Measurements from ENCODE around the gene PTPRR.

Gene PTPRR

DNA sequence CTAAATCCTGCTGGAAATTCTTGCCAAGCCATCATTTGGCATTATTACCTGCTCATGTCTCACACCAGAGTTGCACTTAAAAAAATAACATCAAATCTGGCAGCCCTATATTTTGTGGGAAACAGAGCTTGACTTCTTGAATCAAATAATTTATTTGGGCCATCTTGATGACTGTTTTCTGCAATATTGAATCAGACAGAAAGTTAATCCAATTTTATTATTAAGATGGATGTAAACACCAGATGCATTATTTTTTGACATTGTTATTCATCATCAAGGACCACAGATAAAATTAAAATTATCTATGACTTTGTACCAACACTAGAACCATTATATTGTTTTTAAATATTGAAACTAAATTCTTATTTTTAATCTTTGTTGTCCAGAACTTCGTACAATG is 132.9 kb downstream of the PTPRR start:
- no peak for DNase-seq

DNA sequence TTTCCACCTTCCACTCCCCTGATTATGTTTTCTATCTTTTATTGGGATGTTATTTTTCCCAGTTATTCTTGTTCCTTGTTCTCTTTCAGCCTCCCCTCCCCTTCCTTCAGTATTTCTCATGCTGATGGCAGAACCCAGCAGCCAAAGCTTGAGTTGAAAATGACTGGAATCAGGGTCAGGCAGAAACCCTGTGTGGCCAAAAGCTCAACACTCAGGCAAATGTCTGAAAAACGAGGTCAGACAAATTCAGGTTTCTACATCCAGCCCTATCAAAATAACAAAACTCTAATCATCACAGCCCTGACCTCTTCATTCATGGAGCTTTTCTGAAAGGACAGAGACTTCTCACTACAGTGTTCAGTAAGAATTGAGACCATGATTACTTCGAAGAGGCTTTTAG is 134.6 kb downstream of the PTPRR start:
- DNase-seq = no peak

DNA sequence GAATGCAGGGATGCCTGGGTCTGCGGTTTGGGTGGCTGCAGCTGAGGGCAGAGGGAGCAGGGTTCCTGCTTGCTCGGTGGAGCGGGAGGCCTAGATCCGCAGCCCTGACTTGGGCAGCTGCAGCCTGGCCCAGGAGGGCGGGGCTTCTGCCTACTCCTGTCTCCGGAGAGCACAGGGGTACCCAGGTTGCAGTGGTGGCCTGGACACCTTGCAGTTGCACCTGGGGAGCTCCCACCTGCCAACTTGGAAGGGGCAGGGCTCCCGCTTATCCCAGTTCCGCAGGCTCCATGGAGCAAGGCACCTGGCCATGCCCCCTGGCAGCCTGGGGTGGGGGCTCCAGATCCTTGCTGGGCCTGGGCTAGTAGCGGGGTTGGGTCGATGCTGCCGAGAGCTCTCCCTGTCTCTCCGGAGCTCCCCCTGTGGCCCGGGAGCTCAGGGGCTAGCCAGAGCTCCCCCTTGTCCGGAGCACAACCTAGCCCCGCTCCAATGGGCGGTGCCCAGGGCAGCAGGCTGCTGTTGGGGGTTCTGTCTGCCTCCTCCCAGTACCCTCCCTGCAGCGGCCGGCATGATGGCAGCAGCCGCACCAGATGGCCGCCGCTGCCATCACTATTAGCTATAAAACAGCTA is 136.4 kb downstream of the PTPRR start:
- no peak for DNase-seq

DNA sequence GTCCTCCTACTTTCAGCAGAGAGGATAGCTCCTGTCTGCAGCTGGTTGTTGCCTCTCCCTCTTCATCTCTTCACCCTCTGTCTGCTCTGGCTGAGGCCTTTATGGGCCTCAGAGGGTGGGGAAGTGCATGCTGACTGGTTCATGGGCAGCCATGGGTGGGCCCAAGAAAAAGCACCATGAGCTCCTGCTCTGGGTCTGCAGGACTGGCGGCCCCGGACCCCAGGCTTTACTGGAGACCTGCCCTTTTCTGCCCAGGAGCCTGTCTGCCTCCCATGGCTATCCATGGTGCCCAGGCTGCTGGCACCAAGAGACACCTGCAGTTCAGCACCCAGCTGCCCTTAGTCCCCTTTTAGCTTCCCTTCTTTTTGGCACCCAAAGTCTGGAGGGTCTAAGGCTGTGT is 137.1 kb downstream of the PTPRR start:
- DNase-seq = no peak

DNA sequence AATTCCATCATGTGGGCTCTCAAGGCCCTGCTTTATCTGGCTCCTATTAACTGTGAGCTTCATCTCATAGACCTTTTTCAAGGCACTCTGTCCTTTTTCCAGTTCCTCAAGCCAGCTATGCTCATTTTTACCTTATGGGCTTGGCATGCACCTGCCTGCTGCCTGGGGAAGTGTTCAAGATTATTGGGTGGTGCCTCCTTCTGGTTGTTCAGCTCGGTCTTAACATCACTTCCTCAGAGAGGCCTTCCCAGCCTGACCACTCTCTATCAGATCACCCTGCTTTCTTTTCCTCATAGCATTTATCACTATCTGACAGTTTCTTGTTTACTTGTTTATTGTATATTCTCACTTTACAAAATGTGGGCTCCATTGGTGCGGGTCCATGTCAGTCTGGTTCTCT is 141.3 kb downstream of the PTPRR start:
- no peak for DNase-seq

DNA sequence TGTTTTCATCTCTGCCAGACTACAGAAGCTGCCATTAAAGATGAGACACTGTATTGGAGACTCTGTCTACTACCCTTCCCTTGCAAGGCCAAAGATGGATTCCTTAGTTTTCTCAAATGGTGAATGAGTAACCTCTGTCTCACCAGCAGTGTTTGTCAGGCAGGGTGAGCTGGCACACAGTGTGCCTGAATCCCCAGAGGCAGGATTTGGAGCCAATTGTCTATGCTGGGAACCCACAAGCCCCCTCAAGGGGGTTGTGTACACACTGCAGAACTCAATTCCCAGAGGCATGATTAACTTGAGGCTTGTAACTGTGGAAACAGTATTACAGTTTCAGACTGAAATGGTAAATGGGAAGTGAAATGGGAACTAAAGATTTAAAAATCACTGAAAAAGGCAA is 146.5 kb downstream of the PTPRR start:
- no peak for DNase-seq

DNA sequence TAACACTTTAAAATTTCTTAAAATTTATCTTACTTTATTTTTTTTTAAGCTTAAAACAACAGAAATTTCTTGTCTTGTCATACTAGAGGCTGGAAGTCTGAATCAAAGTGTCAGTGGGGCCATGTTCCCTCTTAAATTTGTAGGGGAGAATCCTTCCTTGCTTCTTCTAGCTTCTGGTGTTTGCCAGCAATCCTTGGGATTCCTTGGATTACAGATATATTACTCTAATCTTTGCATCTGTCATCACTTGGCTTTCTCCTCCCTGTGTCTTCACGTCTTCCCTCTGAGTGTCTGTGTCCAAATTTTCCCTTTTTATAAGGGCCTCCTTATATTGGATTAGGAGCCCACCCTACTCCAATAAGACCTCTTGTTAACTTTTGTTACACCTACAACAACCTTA is 147.7 kb downstream of the PTPRR start:
- no peak for DNase-seq

DNA sequence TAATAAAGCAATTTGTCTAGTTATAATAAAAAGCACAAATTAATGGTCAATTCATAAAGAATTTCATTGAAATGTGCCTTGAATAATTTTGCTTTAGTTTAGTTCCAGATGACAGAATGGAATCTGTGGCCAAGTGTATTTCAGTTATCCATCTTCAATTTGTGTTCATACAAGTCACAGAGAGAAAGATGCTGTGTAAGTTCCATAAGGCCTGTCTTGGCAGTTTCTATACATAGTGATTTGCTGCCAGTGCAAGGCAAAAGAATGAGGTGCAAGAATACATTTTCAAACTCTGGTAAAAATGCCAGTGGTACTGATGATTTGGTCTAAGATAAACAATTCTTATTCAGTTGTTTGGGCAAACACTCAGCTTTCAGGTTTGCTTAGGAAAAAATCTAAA is 149.0 kb downstream of the PTPRR start:
- no peak for DNase-seq

DNA sequence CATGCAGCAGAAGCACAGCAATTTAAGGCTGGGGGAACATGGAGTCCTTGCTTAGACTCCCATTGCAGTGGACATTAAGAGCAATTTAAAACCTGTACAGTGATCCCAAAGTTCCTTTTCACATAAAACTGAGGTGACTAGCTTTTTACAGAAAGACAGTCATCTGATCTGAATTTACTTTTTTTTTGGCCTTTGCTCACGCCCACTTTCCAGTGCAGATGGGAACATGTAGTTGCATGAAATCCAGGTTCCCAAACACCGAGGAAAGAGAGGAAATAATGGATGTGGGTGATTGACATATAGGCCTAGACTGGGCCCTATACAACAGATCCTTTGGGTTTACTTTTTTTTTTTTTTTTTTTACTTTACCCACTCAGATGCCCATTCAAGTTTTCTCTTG is 156.9 kb downstream of the PTPRR start:
- no peak for DNase-seq

DNA sequence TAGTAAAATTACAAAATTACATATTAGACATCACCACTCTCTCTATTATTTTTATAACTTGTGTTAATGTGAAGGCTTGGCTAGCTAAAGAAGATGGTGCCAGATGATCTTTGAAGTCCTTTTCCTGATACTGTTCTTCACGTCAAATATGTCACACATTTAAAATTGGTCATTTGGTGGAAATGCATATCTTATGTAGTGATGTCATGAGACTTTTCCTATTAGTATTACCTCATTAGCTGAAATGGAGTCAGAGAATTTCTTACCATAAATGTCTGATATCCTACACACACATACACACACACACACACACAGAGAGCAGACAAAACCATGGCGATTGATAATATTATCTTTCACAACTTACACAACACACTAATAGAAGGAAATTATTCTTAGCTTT is 158.5 kb downstream of the PTPRR start:
- DNase-seq = no peak

DNA sequence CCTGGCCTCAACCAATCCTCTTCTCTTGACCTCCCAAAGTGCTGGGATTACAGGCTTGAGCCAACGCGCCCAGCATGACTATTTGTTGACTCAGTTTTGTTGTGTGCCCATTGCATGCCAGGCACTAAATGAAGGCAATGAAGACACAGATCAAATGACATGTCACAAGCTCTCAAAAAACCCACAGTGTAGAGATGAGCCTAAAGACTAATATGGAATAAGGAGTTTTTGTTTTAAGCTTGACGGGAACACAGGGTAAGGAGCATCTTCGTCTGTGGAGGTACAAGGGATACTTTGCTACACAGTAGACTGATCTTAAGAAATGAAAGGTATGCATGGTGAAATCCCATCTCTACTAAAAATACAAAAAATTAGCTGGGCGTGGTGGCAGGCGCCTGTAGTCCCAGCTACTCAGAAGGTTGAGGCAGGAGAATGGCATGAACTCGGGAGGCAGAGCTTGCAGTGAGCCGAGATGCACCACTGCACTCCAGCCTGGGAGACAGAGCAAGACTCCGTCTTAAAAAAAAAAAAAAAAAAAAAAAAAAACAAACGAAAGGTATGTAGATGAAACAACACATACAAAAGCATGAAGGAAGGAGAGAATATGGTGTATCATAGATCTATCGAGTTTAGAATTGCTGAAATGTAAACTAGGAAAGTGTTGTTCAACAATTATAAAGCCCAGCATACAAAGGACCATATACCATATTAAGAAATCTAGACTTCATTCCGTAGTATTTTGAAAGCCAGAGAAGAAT is 161.2 kb downstream of the PTPRR start:
- no peak for DNase-seq

DNA sequence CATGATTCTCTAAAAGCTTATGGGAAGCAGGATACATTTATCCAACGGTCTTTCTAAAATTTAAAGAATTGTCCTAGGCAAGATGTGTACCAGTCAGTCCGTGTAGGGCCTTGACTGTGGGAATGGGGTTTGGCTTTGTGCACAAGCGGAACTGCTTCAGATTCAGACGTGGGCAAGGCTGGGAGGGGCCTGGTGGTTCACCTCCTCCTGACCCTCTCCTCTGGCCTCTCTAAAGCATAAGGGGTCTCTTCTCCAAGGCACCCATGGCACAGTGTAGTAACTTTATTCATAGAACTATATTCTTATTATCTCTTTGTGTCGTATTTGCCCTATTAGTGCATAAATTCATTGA is 162.1 kb downstream of the PTPRR start:
- no peak for DNase-seq

DNA sequence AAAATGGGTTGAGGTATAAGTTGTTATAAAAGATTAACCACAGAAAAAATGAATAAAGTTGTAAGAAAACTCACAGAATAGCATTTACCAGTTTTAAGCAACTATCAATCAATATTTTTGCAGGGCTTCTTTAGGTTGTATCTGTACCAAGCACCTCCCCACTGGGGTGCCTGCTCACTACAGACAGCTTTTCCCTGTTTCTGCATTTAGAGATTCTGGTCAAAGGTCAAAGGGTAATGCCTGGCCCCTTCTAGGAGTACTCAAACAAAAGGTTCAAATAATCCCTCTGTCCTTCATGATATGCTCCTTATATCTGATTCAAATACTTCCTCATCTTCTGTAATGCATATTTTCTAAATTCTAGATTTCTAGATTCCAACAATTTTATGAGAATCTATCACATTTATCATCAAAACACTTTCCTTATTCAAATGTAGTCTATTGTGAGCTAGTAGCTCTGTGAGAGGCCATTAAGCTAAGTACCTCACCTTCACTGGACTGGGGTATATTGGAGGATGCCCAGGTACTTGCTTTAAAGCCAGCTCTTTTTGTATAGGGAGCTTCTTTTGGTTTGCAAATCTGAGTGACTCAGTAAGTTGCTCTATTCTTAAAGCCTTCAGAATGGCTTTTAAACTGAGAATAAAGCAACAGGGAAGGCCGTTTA is 162.6 kb downstream of the PTPRR start:
- no peak for DNase-seq

DNA sequence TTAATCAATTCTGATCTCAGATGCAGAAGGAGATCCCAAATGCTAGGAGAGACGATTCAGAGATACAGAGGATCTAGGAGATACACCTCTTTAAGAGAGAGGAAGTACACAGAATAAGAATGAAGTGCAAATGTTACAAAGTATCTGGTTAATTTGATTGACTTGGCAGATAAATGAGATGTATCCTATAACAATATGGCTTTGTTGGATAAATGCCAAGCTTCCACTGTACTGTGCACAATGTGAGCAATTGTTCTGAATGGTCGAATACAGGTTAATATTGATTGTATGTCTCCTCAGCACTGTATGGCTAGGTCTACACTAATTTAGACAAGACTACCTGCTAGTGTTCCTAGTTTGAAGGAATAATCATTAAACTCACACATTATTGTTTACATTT is 163.7 kb downstream of the PTPRR start:
- no peak for DNase-seq

DNA sequence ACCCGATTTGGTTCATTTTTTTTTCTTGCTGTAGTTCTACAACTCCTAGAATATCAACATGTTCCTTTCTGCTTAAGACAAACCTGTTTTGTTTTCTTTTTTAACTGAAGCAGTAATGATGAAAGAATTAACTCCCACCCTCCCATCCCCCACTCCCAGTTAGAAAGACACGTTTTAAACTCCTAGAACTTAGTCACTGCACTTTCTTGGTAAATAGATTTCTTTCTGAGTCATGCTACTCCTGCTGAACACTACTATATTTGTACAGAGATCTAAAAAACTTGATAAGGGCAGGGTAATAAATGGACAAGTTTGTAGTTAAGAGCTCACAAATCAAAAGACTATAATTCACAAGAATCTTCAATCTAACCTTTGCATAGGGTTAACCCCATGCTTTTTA is 164.4 kb downstream of the PTPRR start:
- no peak for DNase-seq

DNA sequence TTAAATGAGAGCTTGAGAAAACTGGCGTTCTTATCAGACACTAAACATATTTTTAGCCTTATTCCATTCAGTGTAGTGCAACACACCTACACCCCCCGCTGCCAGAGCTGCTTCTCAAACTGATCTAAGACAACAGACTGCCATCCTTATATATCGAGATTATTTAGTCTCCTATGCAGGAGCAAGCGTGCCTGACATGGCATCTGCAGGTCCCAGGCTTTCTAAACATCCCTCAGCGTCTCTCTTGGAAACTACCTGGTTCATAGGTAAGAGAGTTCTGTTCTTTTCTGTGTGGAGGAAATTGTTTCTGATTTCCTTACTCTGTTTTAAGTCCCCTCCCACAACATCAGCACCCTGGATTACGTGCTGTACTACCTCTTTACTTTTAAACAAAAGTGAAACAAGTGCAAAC is 166.2 kb downstream of the PTPRR start:
- no peak for DNase-seq

DNA sequence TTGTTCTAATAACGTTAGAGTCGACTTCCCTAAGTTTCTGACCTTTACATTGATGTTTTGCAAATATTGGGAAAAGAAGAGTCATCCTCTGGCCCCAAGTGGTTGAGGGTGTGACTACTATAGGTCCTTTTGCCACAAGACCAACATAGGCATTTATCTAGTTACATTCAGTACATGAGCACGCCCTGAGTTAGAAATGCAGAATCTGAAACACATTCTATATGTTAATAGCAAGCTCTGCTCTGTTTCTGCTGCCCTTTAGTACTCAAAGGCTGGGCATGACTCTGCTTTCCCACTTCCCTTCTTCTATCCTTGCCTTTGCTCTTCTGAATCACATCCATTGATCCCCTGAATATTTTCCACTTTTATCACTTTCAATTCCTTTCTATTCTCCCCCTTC is 168.2 kb downstream of the PTPRR start:
- DNase-seq = no peak

DNA sequence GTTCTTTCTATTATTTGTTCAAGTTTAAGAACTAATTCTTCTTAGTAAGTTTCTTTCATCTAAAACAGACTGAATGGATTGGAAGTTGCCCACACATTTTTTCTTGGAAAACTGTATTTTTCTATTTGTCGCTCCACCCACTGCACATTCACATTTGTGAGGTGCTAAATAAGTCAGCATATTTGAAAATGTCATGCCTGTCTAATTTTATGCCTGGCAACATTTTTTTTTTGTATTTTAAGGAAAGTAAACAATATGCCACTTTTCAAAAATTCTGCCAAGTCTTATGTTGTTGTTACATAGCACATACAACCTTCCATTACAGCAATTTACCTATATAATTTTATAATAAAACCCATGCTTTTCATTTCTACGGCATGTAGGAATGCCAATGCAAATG is 170.6 kb downstream of the PTPRR start:
- no peak for DNase-seq

DNA sequence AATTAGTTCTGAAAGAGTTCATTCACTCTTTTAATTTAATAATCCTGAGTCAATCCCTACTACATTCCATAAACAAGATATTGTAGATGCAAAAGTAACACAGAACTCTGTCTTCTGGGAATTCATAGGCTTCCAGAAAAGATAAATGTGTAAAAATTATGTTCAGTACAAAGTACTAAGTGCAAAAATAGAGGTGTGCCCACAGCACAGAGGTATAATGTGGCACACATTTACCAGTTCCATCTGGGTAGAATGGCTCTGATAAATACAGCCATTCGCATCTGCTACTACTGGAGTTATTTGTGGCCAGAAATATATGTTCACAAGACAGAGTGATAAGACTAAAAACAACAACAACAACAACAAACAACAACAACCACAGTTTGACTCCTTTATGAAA is 171.7 kb downstream of the PTPRR start:
- DNase-seq = no peak

DNA sequence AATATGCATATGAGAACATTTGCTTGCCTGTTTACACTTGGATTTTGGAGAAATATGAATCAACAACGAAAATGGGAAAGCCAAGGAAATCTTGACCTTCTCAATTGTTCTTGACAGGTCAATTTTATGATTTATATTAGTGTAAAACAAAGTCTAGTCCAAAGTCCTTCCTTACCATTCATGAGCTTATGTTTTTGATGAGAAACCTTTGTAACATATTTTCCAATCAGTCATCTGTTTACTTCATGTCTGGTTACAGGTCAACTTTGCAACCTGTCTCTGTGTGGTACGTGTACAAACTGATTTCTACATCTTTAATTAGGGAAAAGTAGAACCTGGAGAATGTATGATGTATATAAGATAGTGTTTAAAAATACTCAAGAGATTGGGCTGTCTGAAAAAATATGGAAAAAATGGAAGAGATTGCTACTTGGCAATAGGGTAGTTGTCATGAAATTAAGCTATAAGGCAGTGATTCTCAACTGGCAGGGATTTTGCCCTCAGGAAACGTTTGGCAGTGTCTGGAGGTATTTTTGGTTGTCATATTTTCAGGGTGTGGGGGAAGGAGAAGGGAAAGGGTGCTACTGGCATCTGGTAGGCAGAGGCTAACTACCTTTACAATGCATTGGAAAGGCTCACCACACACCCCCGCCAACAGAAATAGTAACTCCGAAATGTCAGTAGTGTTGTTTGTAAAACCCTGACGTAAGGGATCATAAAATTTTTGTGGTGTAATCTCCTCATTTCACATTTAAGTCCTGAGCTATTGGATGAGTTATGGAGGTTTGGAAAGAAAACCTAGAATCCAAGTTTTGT is 172.9 kb downstream of the PTPRR start:
- DNase-seq = no peak

DNA sequence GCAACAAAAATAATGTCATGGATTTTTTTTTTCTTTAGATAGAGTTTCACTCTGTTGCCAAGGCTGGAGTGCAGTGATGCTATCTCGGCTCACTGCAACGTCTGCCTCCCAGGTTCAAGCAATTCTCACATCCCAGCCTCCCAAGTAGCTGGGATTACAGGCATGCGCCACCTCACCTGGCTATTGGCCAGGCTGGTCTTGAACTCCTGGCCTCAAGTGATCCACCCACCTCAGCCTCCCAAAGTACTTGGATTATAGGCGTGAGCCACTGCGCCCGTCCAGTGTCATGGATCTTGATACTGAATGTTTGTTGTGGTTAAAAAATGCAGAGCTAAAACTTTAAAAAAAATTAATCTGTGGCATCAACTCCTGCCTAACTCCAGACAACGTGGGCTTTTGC is 175.5 kb downstream of the PTPRR start:
- no peak for DNase-seq

DNA sequence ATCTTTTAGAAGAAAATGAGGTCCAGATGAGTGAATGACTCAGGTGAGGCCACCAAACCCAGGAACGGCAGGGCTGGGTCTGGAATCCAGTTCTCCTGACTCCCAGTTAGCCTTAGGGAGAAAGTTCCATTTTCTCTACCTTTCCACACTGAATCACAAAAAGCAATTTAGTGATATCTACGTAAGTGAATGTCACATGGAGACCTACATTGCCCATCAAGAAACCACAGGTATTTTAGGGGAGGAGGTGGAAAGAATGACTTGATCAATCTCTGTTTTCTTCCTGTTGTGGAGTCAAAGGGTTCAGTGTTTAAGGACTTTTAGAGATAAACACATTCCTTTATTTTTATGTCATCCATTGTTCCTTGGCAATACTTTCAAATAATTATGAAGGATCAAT is 176.4 kb downstream of the PTPRR start:
- DNase-seq = no peak

DNA sequence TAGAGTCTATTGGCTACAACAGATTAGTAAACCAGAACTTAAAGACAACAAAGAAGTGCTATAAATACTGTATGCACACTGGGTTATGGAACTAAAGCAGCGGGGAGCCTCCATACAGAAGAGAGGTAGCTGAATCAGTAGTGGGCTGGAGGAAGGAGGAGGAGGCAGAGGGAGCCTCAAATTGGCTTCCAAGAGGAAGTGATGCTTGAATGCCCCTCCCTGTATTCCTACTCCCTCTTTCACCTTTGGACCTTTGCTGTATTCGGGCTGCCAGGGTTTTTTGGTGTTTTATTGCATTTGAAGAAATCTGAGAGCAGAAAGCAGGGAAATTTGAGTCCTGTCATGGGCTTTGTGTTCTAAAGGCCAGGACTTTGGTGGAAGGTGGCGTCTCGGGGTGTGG is 179.3 kb downstream of the PTPRR start:
- no peak for DNase-seq

DNA sequence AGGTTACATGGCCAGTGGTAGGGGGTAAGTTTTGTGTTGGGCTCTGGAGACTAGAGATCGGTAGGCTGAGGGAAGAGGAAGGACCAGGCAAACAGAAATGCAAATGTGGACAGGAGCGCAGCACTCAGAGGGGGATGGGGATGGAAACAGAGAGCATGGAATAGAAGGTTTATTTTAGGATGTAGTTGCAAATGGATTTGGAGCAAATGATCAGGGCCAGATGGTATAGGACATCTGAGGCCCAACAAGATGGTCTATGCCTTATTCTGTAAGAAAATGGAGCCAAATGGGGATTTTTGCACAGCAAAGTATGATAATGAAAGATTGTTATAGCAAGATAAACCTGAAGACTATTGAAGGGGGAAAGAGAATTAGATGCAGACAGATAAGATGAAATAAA is 180.8 kb downstream of the PTPRR start:
- no peak for DNase-seq
